Stimulated activated CD8-positive, alpha-beta memory T cell treated with anti-CD3 and anti-CD28 coated beads, Interleukin-4, amount 100 ng/mL, for 48 hours (primary cell): ENCODE data around the gene PAK5.

Source experiments
- DNase-seq: peaks from one replicate; pipeline ENCODE4 v3.0.0-alpha.2; 2020

PAK5 gene

GRCh38 chr20:9775176-9775575, 63.7 kb downstream of the PAK5 start:
- DNase-seq, result no peak

- no peak for DNase-seq
Observed at GRCh38 chr20:9769954-9770353, 68.9 kb downstream of the PAK5 start.

GRCh38 chr20:9761476-9761875, 77.4 kb downstream of the PAK5 start:
- DNase-seq, result no peak

- DNase-seq, result no peak
Observed at GRCh38 chr20:9759392-9759791, 79.5 kb downstream of the PAK5 start.

GRCh38 chr20:9758752-9759151, 80.1 kb downstream of the PAK5 start:
- DNase-seq, result no peak

GRCh38 chr20:9756660-9757059, 82.2 kb downstream of the PAK5 start:
- DNase-seq, result no peak

- no peak for DNase-seq
Observed at GRCh38 chr20:9755301-9755700, 83.6 kb downstream of the PAK5 start.

GRCh38 chr20:9744551-9744950, 94.3 kb downstream of the PAK5 start:
- DNase-seq, result no peak

GRCh38 chr20:9743871-9744270, 95.0 kb downstream of the PAK5 start:
- no peak for DNase-seq

- no peak for DNase-seq
Observed at GRCh38 chr20:9742821-9743220, 96.1 kb downstream of the PAK5 start.

GRCh38 chr20:9741996-9742395, 96.9 kb downstream of the PAK5 start:
- DNase-seq, result no peak

- DNase-seq, result no peak
Observed at GRCh38 chr20:9740486-9740885, 98.4 kb downstream of the PAK5 start.

GRCh38 chr20:9739991-9740390, 98.9 kb downstream of the PAK5 start:
- DNase-seq, result no peak

GRCh38 chr20:9736373-9736772, 102.5 kb downstream of the PAK5 start:
- DNase-seq, result no peak

- DNase-seq, result no peak
Observed at GRCh38 chr20:9723501-9724202, 115.2 kb downstream of the PAK5 start.

- DNase-seq, result no peak
Observed at GRCh38 chr20:9711872-9712271, 127.0 kb downstream of the PAK5 start.

GRCh38 chr20:9710685-9711084, 128.2 kb downstream of the PAK5 start:
- DNase-seq, result no peak

- DNase-seq, result no peak
Observed at GRCh38 chr20:9705722-9706476, 133.0 kb downstream of the PAK5 start.

- no peak for DNase-seq
Observed at GRCh38 chr20:9699181-9699580, 139.7 kb downstream of the PAK5 start.

GRCh38 chr20:9689041-9689440, 149.8 kb downstream of the PAK5 start:
- no peak for DNase-seq

GRCh38 chr20:9686866-9687265, 152.0 kb downstream of the PAK5 start:
- DNase-seq, result no peak

- no peak for DNase-seq
Observed at GRCh38 chr20:9686455-9686854, 152.4 kb downstream of the PAK5 start.

- no peak for DNase-seq
Observed at GRCh38 chr20:9686001-9686400, 152.9 kb downstream of the PAK5 start.

- no peak for DNase-seq
Observed at GRCh38 chr20:9685011-9685410, 153.9 kb downstream of the PAK5 start.
